Measurements from ENCODE around the gene APBA1. TPM values are rescaled to one million over a fixed set of nuclear protein-coding genes. Genes with fewer than 3 reads are reported as not detected.

APBA1 gene
- total RNA-seq, 5 donors from 2014 or later (not counting 1 experiment from before 2014, with no cell fraction given), result 0.51 to 1.8 (median 0.78) TPM

DNA sequence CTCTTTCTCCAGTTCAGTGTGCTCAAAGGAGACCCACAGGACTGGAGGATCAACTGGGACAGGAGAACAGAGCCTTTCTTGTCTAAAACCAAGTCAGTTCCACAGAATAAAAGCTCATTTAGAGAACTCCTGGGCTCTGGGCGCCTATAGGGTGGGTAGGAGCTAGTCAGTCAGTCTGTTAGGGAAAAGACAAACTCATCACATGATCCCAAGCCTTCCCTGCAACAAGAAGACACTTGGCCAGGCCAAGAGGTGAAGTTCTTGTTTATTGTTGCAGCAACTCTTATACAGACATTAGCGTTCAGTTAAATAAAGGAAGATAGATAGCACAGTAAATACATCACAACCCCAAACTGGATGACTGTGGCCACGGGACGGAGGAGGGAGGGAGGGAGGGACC, 244.9 kb downstream of the APBA1 start:
- peaks cover 0 to 3% of the 10 kb centered on the region in 2 experiments for H3K4me1 ChIP-seq (ENCODE audit: control insufficient read depth in 1 of 2, extremely low read depth in 1 of 2, insufficient read depth in 2 of 2, low read length in 2 of 2)
- ChIA-PET POLR2A (no interaction called here), CTCF (interaction anchor here in 1 of 2 donors (0.5 kb wide), 1 partner anchor 912 kb away, joined by 3 read pairs; no protein-coding TSS in a partner anchor)
- no peaks in the 10 kb centered on the region for H3K36me3 ChIP-seq (ENCODE audit: control insufficient read depth in 2 of 2, extremely low read depth in 1 of 2, insufficient read depth in 1 of 2, low read length in 1 of 2)
- H3K9me3 Mint-ChIP-seq, result no peaks in the 10 kb centered on the region
- no peak overlapping the region for H3K27ac Mint-ChIP-seq
- peaks cover 0 to 7% (median under 1%) of the 10 kb centered on the region in 3 donors for H3K4me1 Mint-ChIP-seq
- DNase-seq, result no peak
- no peaks in the 10 kb centered on the region for H3K9me3 ChIP-seq
- no CpG with 5 or more reads among the region's 4 CpGs for WGBS (ENCODE audit: insufficient coverage)
- H3K4me3 ChIP-seq (ENCODE audit: control insufficient read depth in 1 of 2, extremely low read depth in 1 of 2, low read length in 1 of 2), result no peak overlapping the region
- H3K36me3 Mint-ChIP-seq, result no peaks in the 10 kb centered on the region
- peaks cover 0 to 13% of the 10 kb centered on the region in 2 experiments for H3K27me3 ChIP-seq (replicated peaks in 1 of 2; ENCODE audit: control insufficient read depth in 2 of 2, extremely low read depth in 1 of 2, insufficient read depth in 2 of 2, low read length in 1 of 2)
- H3K27ac ChIP-seq (ENCODE audit: low read length), result no peak overlapping the region
- no peaks in the 10 kb centered on the region for H3K27me3 Mint-ChIP-seq
- H3K4me3 Mint-ChIP-seq, result no peak overlapping the region
- no peak for ATAC-seq (replicated peaks in 1 of 4)

- POLR2A ChIA-PET, result interaction anchor here in 1 of 2 donors (0.6 kb wide), 1 partner anchor 833 kb away, joined by 3 read pairs; no protein-coding TSS in a partner anchor
- no peaks in the 10 kb centered on the region for H3K9me3 ChIP-seq
- H3K36me3 ChIP-seq (ENCODE audit: control insufficient read depth in 2 of 2, extremely low read depth in 1 of 2, insufficient read depth in 1 of 2, low read length in 1 of 2), result no peaks in the 10 kb centered on the region
- no peak overlapping the region for H3K27ac ChIP-seq (ENCODE audit: low read length)
- H3K36me3 Mint-ChIP-seq, result no peaks in the 10 kb centered on the region
- H3K27ac Mint-ChIP-seq, result no peak overlapping the region
- H3K4me3 ChIP-seq (ENCODE audit: control insufficient read depth in 1 of 2, extremely low read depth in 1 of 2, low read length in 1 of 2), result no peak overlapping the region
- peaks cover 0 to 20% of the 10 kb centered on the region in 2 experiments for H3K27me3 ChIP-seq (replicated peaks in 1 of 2; ENCODE audit: control insufficient read depth in 2 of 2, extremely low read depth in 1 of 2, insufficient read depth in 2 of 2, low read length in 1 of 2)
- H3K4me3 Mint-ChIP-seq, result no peak overlapping the region
- CTCF ChIA-PET, result no interaction called here
- 88% methylated on average over 13 of the region's 17 CpGs for WGBS (ENCODE audit: insufficient coverage)
- no peak for DNase-seq
- no peaks in the 10 kb centered on the region for H3K9me3 Mint-ChIP-seq
- H3K4me1 ChIP-seq (ENCODE audit: control insufficient read depth in 1 of 2, extremely low read depth in 1 of 2, insufficient read depth in 2 of 2, low read length in 2 of 2), result peaks cover 0 to 5% of the 10 kb centered on the region in 2 experiments
- H3K27me3 Mint-ChIP-seq, result peaks cover 6 to 7% of the 10 kb centered on the region in 2 donors
- ATAC-seq (replicated peaks in 1 of 4), result no peak
- peaks cover 0 to 7% (median 2%) of the 10 kb centered on the region in 3 donors for H3K4me1 Mint-ChIP-seq
Measured at GRCh38 chr9:69425136-69425801, 246.9 kb downstream of the APBA1 start.

- ATAC-seq (replicated peaks in 1 of 4) (peak in 3 of 4 experiments; percentile 39 to 44 (median 40)), DNase-seq (peak in 27 of 35 experiments; percentile 3 to 67 (median 21))
- no peaks in the 10 kb centered on the region for H3K9me3 ChIP-seq
- Mint-ChIP-seq H3K36me3 (no peaks in the 10 kb centered on the region), H3K27me3 (peaks cover 11 to 14% of the 10 kb centered on the region in 2 donors), H3K4me3 (no peak overlapping the region), H3K9me3 (no peaks in the 10 kb centered on the region), H3K4me1 (peaks cover 0 to 7% (median 2%) of the 10 kb centered on the region in 3 donors), H3K27ac (no peak overlapping the region)
- no peak overlapping the region for H3K27ac ChIP-seq (ENCODE audit: low read length)
- CTCF ChIA-PET, result interaction anchor here (0.6 to 2.8 kb wide), 17 partner anchors 9 to 878 kb away, joined by 3 to 20 read pairs (median 5); no protein-coding TSS in a partner anchor
- H3K27me3 ChIP-seq (replicated peaks in 1 of 2; ENCODE audit: control insufficient read depth in 2 of 2, extremely low read depth in 1 of 2, insufficient read depth in 2 of 2, low read length in 1 of 2), result peaks cover 0 to 21% of the 10 kb centered on the region in 2 experiments
- WGBS (ENCODE audit: insufficient coverage), result 75% methylated on average over 11 of the region's 16 CpGs
- H3K36me3 ChIP-seq (ENCODE audit: control insufficient read depth in 2 of 2, extremely low read depth in 1 of 2, insufficient read depth in 1 of 2, low read length in 1 of 2), result no peaks in the 10 kb centered on the region
- POLR2A ChIA-PET, result no interaction called here
- H3K4me1 ChIP-seq (ENCODE audit: control insufficient read depth in 1 of 2, extremely low read depth in 1 of 2, insufficient read depth in 2 of 2, low read length in 2 of 2), result peaks cover 0 to 5% of the 10 kb centered on the region in 2 experiments
- H3K4me3 ChIP-seq (ENCODE audit: control insufficient read depth in 1 of 2, extremely low read depth in 1 of 2, low read length in 1 of 2), result no peak overlapping the region
Measured at GRCh38 chr9:69421908-69422801, 250.0 kb downstream of the APBA1 start.

GRCh38 chr9:69420611-69421270, 251.4 kb downstream of the APBA1 start:
- Mint-ChIP-seq H3K27me3 (peaks cover 11 to 14% of the 10 kb centered on the region in 2 donors), H3K27ac (no peak overlapping the region), H3K4me3 (no peak overlapping the region), H3K36me3 (no peaks in the 10 kb centered on the region), H3K9me3 (no peaks in the 10 kb centered on the region), H3K4me1 (peaks cover 0 to 7% (median 2%) of the 10 kb centered on the region in 3 donors)
- H3K4me1 ChIP-seq (ENCODE audit: control insufficient read depth in 1 of 2, extremely low read depth in 1 of 2, insufficient read depth in 2 of 2, low read length in 2 of 2), result peaks cover 0 to 5% of the 10 kb centered on the region in 2 experiments
- no peak overlapping the region for H3K4me3 ChIP-seq (ENCODE audit: control insufficient read depth in 1 of 2, extremely low read depth in 1 of 2, low read length in 1 of 2)
- H3K9me3 ChIP-seq, result no peaks in the 10 kb centered on the region
- ChIA-PET POLR2A (interaction anchor here in 1 of 2 donors (0.7 kb wide), 1 partner anchor 404 kb away, joined by 3 read pairs; no protein-coding TSS in a partner anchor), CTCF (interaction anchor here (2.4 to 2.8 kb wide), 4 partner anchors 127 to 691 kb away, joined by 9 to 20 read pairs (median 16); no protein-coding TSS in a partner anchor)
- WGBS (ENCODE audit: insufficient coverage), result 92% methylated on average over 4 of the region's 10 CpGs
- peaks cover 0 to 21% of the 10 kb centered on the region in 2 experiments for H3K27me3 ChIP-seq (replicated peaks in 1 of 2; ENCODE audit: control insufficient read depth in 2 of 2, extremely low read depth in 1 of 2, insufficient read depth in 2 of 2, low read length in 1 of 2)
- ATAC-seq (replicated peaks in 1 of 4) (no peak), DNase-seq (no peak)
- H3K27ac ChIP-seq (ENCODE audit: low read length), result no peak overlapping the region
- no peaks in the 10 kb centered on the region for H3K36me3 ChIP-seq (ENCODE audit: control insufficient read depth in 2 of 2, extremely low read depth in 1 of 2, insufficient read depth in 1 of 2, low read length in 1 of 2)

GRCh38 chr9:69412741-69413150, 259.4 kb downstream of the APBA1 start:
- H3K4me1 Mint-ChIP-seq, result no peaks in the 10 kb centered on the region
- peaks cover 0 to 7% of the 10 kb centered on the region in 2 experiments for H3K27me3 ChIP-seq (replicated peaks in 1 of 2; ENCODE audit: control insufficient read depth in 2 of 2, extremely low read depth in 1 of 2, insufficient read depth in 2 of 2, low read length in 1 of 2)
- no peak overlapping the region for H3K27ac ChIP-seq (ENCODE audit: low read length)
- 52% methylated on average over 18 of the region's 20 CpGs for WGBS (ENCODE audit: insufficient coverage)
- no peak overlapping the region for H3K4me3 Mint-ChIP-seq
- DNase-seq (no peak), ATAC-seq (replicated peaks in 1 of 4) (no peak)
- no peak overlapping the region for H3K27ac Mint-ChIP-seq
- no peaks in the 10 kb centered on the region for H3K9me3 ChIP-seq
- peaks cover 3 to 5% of the 10 kb centered on the region in 2 donors for H3K27me3 Mint-ChIP-seq
- H3K36me3 ChIP-seq (ENCODE audit: control insufficient read depth in 2 of 2, extremely low read depth in 1 of 2, insufficient read depth in 1 of 2, low read length in 1 of 2), result no peaks in the 10 kb centered on the region
- H3K36me3 Mint-ChIP-seq, result no peaks in the 10 kb centered on the region
- ChIA-PET CTCF (interaction anchor here in 1 of 2 donors (0.7 to 1.1 kb wide), 2 partner anchors 9 to 377 kb away, joined by 5 to 6 read pairs; partner anchors contain the start of gene FXN), POLR2A (no interaction called here)
- no peaks in the 10 kb centered on the region for H3K4me1 ChIP-seq (ENCODE audit: control insufficient read depth in 1 of 2, extremely low read depth in 1 of 2, insufficient read depth in 2 of 2, low read length in 2 of 2)
- no peak overlapping the region for H3K4me3 ChIP-seq (ENCODE audit: control insufficient read depth in 1 of 2, extremely low read depth in 1 of 2, low read length in 1 of 2)
- no peaks in the 10 kb centered on the region for H3K9me3 Mint-ChIP-seq

Measured in T-cell (primary cell).